ENCODE results near the gene SLC24A4. TPM values are rescaled to one million over a fixed set of nuclear protein-coding genes. Genes with fewer than 3 reads are reported as not detected.

The SLC24A4 gene
- total RNA-seq, 2 experiments from 2014 or later = not detected

- intact Hi-C loops (cut with micrococcal nuclease) = no loop called here
- CTCF ChIA-PET = interaction anchor here (0.7 kb wide), 1 partner anchor 13 kb away, joined by 3 read pairs; no protein-coding TSS in a partner anchor
- H3K27ac Mint-ChIP-seq = no peak overlapping the region
Measured at GRCh38 chr14:92449404-92450181, 126.6 kb downstream of the SLC24A4 start.

GRCh38 chr14:92450351-92451070, 127.5 kb downstream of the SLC24A4 start:
- no peaks in the 10 kb centered on the region for H3K27me3 Mint-ChIP-seq
- H3K36me3 Mint-ChIP-seq (ENCODE audit: low read depth) = no peaks in the 10 kb centered on the region
- intact Hi-C loops (cut with micrococcal nuclease) = no loop called here
- ATAC-seq = no peak
- H3K4me1 Mint-ChIP-seq (ENCODE audit: low read depth) = peaks cover 7% of the 10 kb centered on the region
- CTCF ChIA-PET = interaction anchor here (1.0 kb wide), 1 partner anchor 9 kb away, joined by 3 read pairs; no protein-coding TSS in a partner anchor
- no peak for TF ChIP-seq CTCF (IDR thresholded peaks at IDR 0.05)
- no peak for DNase-seq
- POLR2A ChIA-PET = no interaction called here
- no peaks in the 10 kb centered on the region for H3K9me3 Mint-ChIP-seq
- H3K4me3 Mint-ChIP-seq = no peak overlapping the region
- H3K27ac Mint-ChIP-seq = no peak overlapping the region

More at GRCh38 chr14:92449404-92450181, 126.6 kb downstream of the SLC24A4 start:
- POLR2A ChIA-PET = no interaction called here
- H3K4me1 Mint-ChIP-seq (ENCODE audit: low read depth) = peaks cover 7% of the 10 kb centered on the region
- no peaks in the 10 kb centered on the region for H3K27me3 Mint-ChIP-seq
- no peaks in the 10 kb centered on the region for H3K9me3 Mint-ChIP-seq
- no peak for TF ChIP-seq CTCF (IDR thresholded peaks at IDR 0.05)
- no peak for ATAC-seq
- H3K36me3 Mint-ChIP-seq (ENCODE audit: low read depth) = no peaks in the 10 kb centered on the region
- DNase-seq = no peak
- no peak overlapping the region for H3K4me3 Mint-ChIP-seq

- CTCF ChIA-PET = interaction anchor here (1.0 kb wide), 1 partner anchor 9 kb away, joined by 3 read pairs; no protein-coding TSS in a partner anchor
- POLR2A ChIA-PET = no interaction called here
- intact Hi-C loops (cut with micrococcal nuclease) = no loop called here
- H3K4me1 Mint-ChIP-seq (ENCODE audit: low read depth) = peaks cover 7% of the 10 kb centered on the region
- ATAC-seq (no peak), DNase-seq (no peak)
- H3K36me3 Mint-ChIP-seq (ENCODE audit: low read depth) = no peaks in the 10 kb centered on the region
- no peaks in the 10 kb centered on the region for H3K9me3 Mint-ChIP-seq
- TF ChIP-seq CTCF (IDR thresholded peaks at IDR 0.05) = no peak
- no peak overlapping the region for H3K27ac Mint-ChIP-seq
- H3K27me3 Mint-ChIP-seq = no peaks in the 10 kb centered on the region
- H3K4me3 Mint-ChIP-seq = no peak overlapping the region
Measured at GRCh38 chr14:92451245-92451644, 128.3 kb downstream of the SLC24A4 start.

GRCh38 chr14:92451755-92452154, 128.8 kb downstream of the SLC24A4 start:
- no peak for DNase-seq
- ChIA-PET CTCF (no interaction called here), POLR2A (no interaction called here)
- no peak for ATAC-seq
- Mint-ChIP-seq H3K27me3 (no peaks in the 10 kb centered on the region), H3K36me3 (ENCODE audit: low read depth) (no peaks in the 10 kb centered on the region), H3K27ac (no peak overlapping the region), H3K9me3 (no peaks in the 10 kb centered on the region), H3K4me3 (no peak overlapping the region), H3K4me1 (ENCODE audit: low read depth) (peaks cover 2% of the 10 kb centered on the region)
- no peak for TF ChIP-seq CTCF (IDR thresholded peaks at IDR 0.05)
- intact Hi-C loops (cut with micrococcal nuclease) = no loop called here

GRCh38 chr14:92452471-92452870, 129.5 kb downstream of the SLC24A4 start:
- Mint-ChIP-seq H3K4me3 (no peak overlapping the region), H3K27me3 (no peaks in the 10 kb centered on the region), H3K36me3 (ENCODE audit: low read depth) (no peaks in the 10 kb centered on the region), H3K4me1 (ENCODE audit: low read depth) (no peaks in the 10 kb centered on the region), H3K27ac (no peak overlapping the region), H3K9me3 (no peaks in the 10 kb centered on the region)
- DNase-seq = no peak
- ChIA-PET CTCF (no interaction called here), POLR2A (no interaction called here)
- intact Hi-C loops (cut with micrococcal nuclease) = no loop called here
- no peak for TF ChIP-seq CTCF (IDR thresholded peaks at IDR 0.05)
- ATAC-seq = no peak
